ENCODE measurements around the gene CDK14. TPM values are rescaled to one million over a fixed set of nuclear protein-coding genes. Genes with fewer than 3 reads are reported as not detected.

The CDK14 gene
- total RNA-seq, 5 donors from 2014 or later (not counting 1 experiment from before 2014, with no cell fraction given): 0.86 to 6.6 (median 1.6) TPM

GRCh38 chr7:90777465-90777864 is 181.3 kb downstream of the CDK14 start:
- WGBS (ENCODE audit: insufficient coverage): 74% methylated on average over 2 of the region's 4 CpGs
- H3K4me3 ChIP-seq (ENCODE audit: control insufficient read depth in 1 of 2, extremely low read depth in 1 of 2, low read length in 1 of 2): no peak overlapping the region
- no peaks in the 10 kb centered on the region for H3K36me3 ChIP-seq (ENCODE audit: control insufficient read depth in 2 of 2, extremely low read depth in 1 of 2, insufficient read depth in 1 of 2, low read length in 1 of 2)
- no peak overlapping the region for H3K27ac Mint-ChIP-seq
- H3K36me3 Mint-ChIP-seq: no peaks in the 10 kb centered on the region
- DNase-seq (no peak), ATAC-seq (replicated peaks in 1 of 4) (no peak)
- H3K27ac ChIP-seq (ENCODE audit: low read length): no peak overlapping the region
- H3K27me3 ChIP-seq (replicated peaks in 1 of 2; ENCODE audit: control insufficient read depth in 2 of 2, extremely low read depth in 1 of 2, insufficient read depth in 2 of 2, low read length in 1 of 2): no peaks in the 10 kb centered on the region
- H3K9me3 ChIP-seq: no peaks in the 10 kb centered on the region
- peaks cover 0 to 2% (median 2%) of the 10 kb centered on the region in 3 donors for H3K9me3 Mint-ChIP-seq
- H3K4me1 ChIP-seq (ENCODE audit: control insufficient read depth in 1 of 2, extremely low read depth in 1 of 2, insufficient read depth in 2 of 2, low read length in 2 of 2): no peaks in the 10 kb centered on the region
- ChIA-PET POLR2A (interaction anchor here (0.6 to 0.7 kb wide), 2 partner anchors 9 to 12 kb away, joined by 3 to 4 read pairs; no protein-coding TSS in a partner anchor), CTCF (interaction anchor here in 1 of 2 donors (0.7 kb wide), 1 partner anchor 336 kb away, joined by 3 read pairs; no protein-coding TSS in a partner anchor)
- no peak overlapping the region for H3K4me3 Mint-ChIP-seq
- no peaks in the 10 kb centered on the region for H3K4me1 Mint-ChIP-seq
- no peaks in the 10 kb centered on the region for H3K27me3 Mint-ChIP-seq

DNA sequence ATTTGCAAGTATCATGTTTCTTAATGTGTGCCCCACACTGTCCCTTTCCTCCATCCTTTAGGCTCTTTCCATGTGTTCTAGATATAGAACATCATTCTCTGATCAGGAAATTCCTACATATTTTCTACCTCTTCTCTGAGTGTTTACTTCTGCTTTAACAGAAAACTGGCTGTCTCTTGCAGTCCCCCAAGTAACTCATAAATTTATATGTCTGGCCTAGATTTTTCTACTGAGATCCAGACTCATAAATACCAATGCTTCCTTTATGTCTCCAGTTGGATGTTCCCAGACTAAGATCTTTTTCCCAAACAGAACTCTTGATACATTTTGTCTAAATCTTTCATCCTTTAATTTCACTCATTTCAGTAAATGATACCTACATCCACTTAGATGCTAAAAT is 181.8 kb downstream of the CDK14 start:
- Histone ChIP-seq H3K4me1 (ENCODE audit: control insufficient read depth in 1 of 2, extremely low read depth in 1 of 2, insufficient read depth in 2 of 2, low read length in 2 of 2) (no peaks in the 10 kb centered on the region), H3K36me3 (ENCODE audit: control insufficient read depth in 2 of 2, extremely low read depth in 1 of 2, insufficient read depth in 1 of 2, low read length in 1 of 2) (no peaks in the 10 kb centered on the region), H3K9me3 (no peaks in the 10 kb centered on the region), H3K4me3 (ENCODE audit: control insufficient read depth in 1 of 2, extremely low read depth in 1 of 2, low read length in 1 of 2) (no peak overlapping the region), H3K27me3 (replicated peaks in 1 of 2; ENCODE audit: control insufficient read depth in 2 of 2, extremely low read depth in 1 of 2, insufficient read depth in 2 of 2, low read length in 1 of 2) (no peaks in the 10 kb centered on the region), H3K27ac (ENCODE audit: low read length) (no peak overlapping the region)
- Mint-ChIP-seq H3K4me1 (no peaks in the 10 kb centered on the region), H3K36me3 (no peaks in the 10 kb centered on the region), H3K27me3 (no peaks in the 10 kb centered on the region), H3K9me3 (peaks cover 0 to 3% (median 0%) of the 10 kb centered on the region in 3 donors), H3K4me3 (no peak overlapping the region), H3K27ac (no peak overlapping the region)
- ChIA-PET CTCF (no interaction called here), POLR2A (no interaction called here)
- DNase-seq (no peak), ATAC-seq (replicated peaks in 1 of 4) (no peak)

DNA sequence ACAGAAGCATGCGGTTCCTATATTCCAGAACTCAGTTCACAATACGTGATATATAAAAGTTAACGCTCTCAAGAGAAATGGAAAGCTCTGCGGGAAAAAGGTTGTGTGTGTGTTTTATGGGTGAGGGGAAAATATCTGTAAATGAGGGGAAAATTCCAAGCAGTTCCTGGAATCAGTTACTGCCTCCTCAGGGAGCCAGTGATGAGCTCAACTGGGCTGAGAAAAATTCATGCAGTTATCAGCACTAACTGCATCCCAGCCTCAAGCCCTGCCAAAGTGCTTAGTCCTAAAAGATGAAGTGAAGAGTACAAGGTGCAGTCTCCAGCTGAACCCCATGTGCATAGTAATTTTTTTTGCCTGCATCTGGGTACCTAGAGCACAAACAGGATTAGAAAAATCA is 191.9 kb downstream of the CDK14 start:
- 44% methylated on average over 2 of the region's 4 CpGs for WGBS (ENCODE audit: insufficient coverage)
- ATAC-seq (replicated peaks in 1 of 4) (no peak), DNase-seq (no peak)
- H3K4me1 ChIP-seq (ENCODE audit: control insufficient read depth in 1 of 2, extremely low read depth in 1 of 2, insufficient read depth in 2 of 2, low read length in 2 of 2): no peaks in the 10 kb centered on the region
- H3K9me3 ChIP-seq: no peaks in the 10 kb centered on the region
- Mint-ChIP-seq H3K4me1 (no peaks in the 10 kb centered on the region), H3K27ac (no peak overlapping the region), H3K36me3 (no peaks in the 10 kb centered on the region), H3K9me3 (peaks cover 9 to 15% (median 12%) of the 10 kb centered on the region in 3 donors), H3K4me3 (no peak overlapping the region), H3K27me3 (peaks cover 0 to 3% of the 10 kb centered on the region in 2 donors)
- no peaks in the 10 kb centered on the region for H3K36me3 ChIP-seq (ENCODE audit: control insufficient read depth in 2 of 2, extremely low read depth in 1 of 2, insufficient read depth in 1 of 2, low read length in 1 of 2)
- H3K27me3 ChIP-seq (replicated peaks in 1 of 2; ENCODE audit: control insufficient read depth in 2 of 2, extremely low read depth in 1 of 2, insufficient read depth in 2 of 2, low read length in 1 of 2): no peaks in the 10 kb centered on the region
- POLR2A ChIA-PET: interaction anchor here in 1 of 2 donors (0.5 kb wide), 1 partner anchor 63 kb away, joined by 3 read pairs; no protein-coding TSS in a partner anchor
- H3K4me3 ChIP-seq (ENCODE audit: control insufficient read depth in 1 of 2, extremely low read depth in 1 of 2, low read length in 1 of 2): no peak overlapping the region
- no peak overlapping the region for H3K27ac ChIP-seq (ENCODE audit: low read length)
- CTCF ChIA-PET: no interaction called here

- Mint-ChIP-seq H3K4me3 (no peak overlapping the region), H3K27me3 (no peaks in the 10 kb centered on the region), H3K4me1 (no peaks in the 10 kb centered on the region), H3K36me3 (no peaks in the 10 kb centered on the region), H3K9me3 (peaks cover 17 to 19% (median 17%) of the 10 kb centered on the region in 3 donors), H3K27ac (no peak overlapping the region)
- DNase-seq (no peak), ATAC-seq (replicated peaks in 1 of 4) (no peak)
- ChIA-PET POLR2A (interaction anchor here in 1 of 2 donors (0.6 kb wide), 1 partner anchor 13 kb away, joined by 4 read pairs; no protein-coding TSS in a partner anchor), CTCF (interaction anchor here in 1 of 2 donors (0.7 kb wide), 1 partner anchor 158 kb away, joined by 3 read pairs; no protein-coding TSS in a partner anchor)
- Histone ChIP-seq H3K4me1 (ENCODE audit: control insufficient read depth in 1 of 2, extremely low read depth in 1 of 2, insufficient read depth in 2 of 2, low read length in 2 of 2) (no peaks in the 10 kb centered on the region), H3K9me3 (no peaks in the 10 kb centered on the region), H3K27ac (ENCODE audit: low read length) (no peak overlapping the region), H3K27me3 (replicated peaks in 1 of 2; ENCODE audit: control insufficient read depth in 2 of 2, extremely low read depth in 1 of 2, insufficient read depth in 2 of 2, low read length in 1 of 2) (no peaks in the 10 kb centered on the region), H3K4me3 (ENCODE audit: control insufficient read depth in 1 of 2, extremely low read depth in 1 of 2, low read length in 1 of 2) (no peak overlapping the region), H3K36me3 (ENCODE audit: control insufficient read depth in 2 of 2, extremely low read depth in 1 of 2, insufficient read depth in 1 of 2, low read length in 1 of 2) (no peaks in the 10 kb centered on the region)
- no CpG with 5 or more reads among the region's 1 CpG for WGBS (ENCODE audit: insufficient coverage)
These were observed 193.7 kb downstream of the CDK14 start for GRCh38 chr7:90789736-90790306.

DNA sequence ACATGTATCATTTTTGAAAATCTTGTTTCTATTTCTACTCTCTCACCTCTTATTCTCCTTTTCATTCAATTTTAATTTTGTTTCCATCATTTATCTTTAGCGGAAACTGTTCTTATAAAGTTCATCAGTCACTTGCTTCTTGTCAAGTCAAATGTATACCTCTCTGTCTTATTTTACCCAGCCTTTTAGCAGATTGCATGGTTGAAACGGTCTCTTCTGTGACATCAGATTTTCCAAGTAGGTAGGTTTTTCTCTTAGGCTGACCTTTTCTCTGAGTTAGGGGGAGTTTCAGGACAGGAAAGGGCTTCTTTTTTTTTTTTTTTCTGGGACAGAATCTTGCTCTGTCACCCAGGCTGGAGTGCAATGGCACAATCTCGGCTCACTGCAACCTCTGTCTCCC is 195.5 kb downstream of the CDK14 start:
- no peaks in the 10 kb centered on the region for H3K4me1 Mint-ChIP-seq
- no peak for ATAC-seq (replicated peaks in 1 of 4)
- ChIA-PET CTCF (no interaction called here), POLR2A (no interaction called here)
- Histone ChIP-seq H3K27ac (ENCODE audit: low read length) (no peak overlapping the region), H3K36me3 (ENCODE audit: control insufficient read depth in 2 of 2, extremely low read depth in 1 of 2, insufficient read depth in 1 of 2, low read length in 1 of 2) (no peaks in the 10 kb centered on the region), H3K27me3 (replicated peaks in 1 of 2; ENCODE audit: control insufficient read depth in 2 of 2, extremely low read depth in 1 of 2, insufficient read depth in 2 of 2, low read length in 1 of 2) (no peaks in the 10 kb centered on the region), H3K9me3 (no peaks in the 10 kb centered on the region), H3K4me3 (ENCODE audit: control insufficient read depth in 1 of 2, extremely low read depth in 1 of 2, low read length in 1 of 2) (no peak overlapping the region), H3K4me1 (ENCODE audit: control insufficient read depth in 1 of 2, extremely low read depth in 1 of 2, insufficient read depth in 2 of 2, low read length in 2 of 2) (no peaks in the 10 kb centered on the region)
- H3K4me3 Mint-ChIP-seq: no peak overlapping the region
- WGBS (ENCODE audit: insufficient coverage): 60% methylated on average over 2 of the region's 3 CpGs
- H3K27ac Mint-ChIP-seq: no peak overlapping the region
- H3K36me3 Mint-ChIP-seq: no peaks in the 10 kb centered on the region
- no peak for DNase-seq
- H3K9me3 Mint-ChIP-seq: peaks cover 18 to 29% (median 25%) of the 10 kb centered on the region in 3 donors
- no peaks in the 10 kb centered on the region for H3K27me3 Mint-ChIP-seq

DNA sequence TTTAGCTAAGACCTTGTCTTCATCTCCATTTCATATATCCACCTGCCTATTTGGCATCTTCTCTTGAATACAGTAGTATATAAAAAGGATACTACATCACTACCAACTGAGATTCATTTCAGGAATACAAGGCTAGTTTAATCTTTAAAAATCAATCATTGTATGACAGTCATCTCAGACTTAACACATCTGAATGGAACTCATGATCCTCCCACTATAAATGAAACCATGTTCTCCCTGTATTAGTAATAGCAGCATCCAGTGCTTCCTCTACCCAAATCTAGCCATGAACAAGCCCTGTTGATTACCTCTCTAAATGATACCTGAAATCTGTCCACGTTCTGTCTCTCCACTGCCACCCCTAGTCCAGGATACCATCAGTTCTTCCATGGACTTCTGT is 196.2 kb downstream of the CDK14 start:
- ChIA-PET CTCF (no interaction called here), POLR2A (interaction anchor here in 1 of 2 donors (0.7 kb wide), 1 partner anchor 26 kb away, joined by 3 read pairs; no protein-coding TSS in a partner anchor)

More for the DNA sequence above, 196.2 kb downstream of the CDK14 start:
- Histone ChIP-seq H3K27ac (ENCODE audit: low read length) (no peak overlapping the region), H3K4me3 (ENCODE audit: control insufficient read depth in 1 of 2, extremely low read depth in 1 of 2, low read length in 1 of 2) (no peak overlapping the region), H3K36me3 (ENCODE audit: control insufficient read depth in 2 of 2, extremely low read depth in 1 of 2, insufficient read depth in 1 of 2, low read length in 1 of 2) (no peaks in the 10 kb centered on the region), H3K9me3 (no peaks in the 10 kb centered on the region), H3K4me1 (ENCODE audit: control insufficient read depth in 1 of 2, extremely low read depth in 1 of 2, insufficient read depth in 2 of 2, low read length in 2 of 2) (no peaks in the 10 kb centered on the region), H3K27me3 (replicated peaks in 1 of 2; ENCODE audit: control insufficient read depth in 2 of 2, extremely low read depth in 1 of 2, insufficient read depth in 2 of 2, low read length in 1 of 2) (no peaks in the 10 kb centered on the region)
- H3K36me3 Mint-ChIP-seq: no peaks in the 10 kb centered on the region
- 45% methylated on average over 1 of the region's 1 CpG for WGBS (ENCODE audit: insufficient coverage)
- ATAC-seq (replicated peaks in 1 of 4): no peak
- no peak overlapping the region for H3K27ac Mint-ChIP-seq
- DNase-seq: no peak
- no peak overlapping the region for H3K4me3 Mint-ChIP-seq
- H3K9me3 Mint-ChIP-seq: peaks cover 20 to 30% (median 25%) of the 10 kb centered on the region in 3 donors
- no peaks in the 10 kb centered on the region for H3K4me1 Mint-ChIP-seq
- H3K27me3 Mint-ChIP-seq: no peaks in the 10 kb centered on the region
